ENCODE results near the gene CFAP410.
"Not testable (repeated sequence)": the region's sequence is repeated elsewhere in the genome, so short reads cannot be mapped to it uniquely, and the experiment has no call there.

The CFAP410 gene

DNA sequence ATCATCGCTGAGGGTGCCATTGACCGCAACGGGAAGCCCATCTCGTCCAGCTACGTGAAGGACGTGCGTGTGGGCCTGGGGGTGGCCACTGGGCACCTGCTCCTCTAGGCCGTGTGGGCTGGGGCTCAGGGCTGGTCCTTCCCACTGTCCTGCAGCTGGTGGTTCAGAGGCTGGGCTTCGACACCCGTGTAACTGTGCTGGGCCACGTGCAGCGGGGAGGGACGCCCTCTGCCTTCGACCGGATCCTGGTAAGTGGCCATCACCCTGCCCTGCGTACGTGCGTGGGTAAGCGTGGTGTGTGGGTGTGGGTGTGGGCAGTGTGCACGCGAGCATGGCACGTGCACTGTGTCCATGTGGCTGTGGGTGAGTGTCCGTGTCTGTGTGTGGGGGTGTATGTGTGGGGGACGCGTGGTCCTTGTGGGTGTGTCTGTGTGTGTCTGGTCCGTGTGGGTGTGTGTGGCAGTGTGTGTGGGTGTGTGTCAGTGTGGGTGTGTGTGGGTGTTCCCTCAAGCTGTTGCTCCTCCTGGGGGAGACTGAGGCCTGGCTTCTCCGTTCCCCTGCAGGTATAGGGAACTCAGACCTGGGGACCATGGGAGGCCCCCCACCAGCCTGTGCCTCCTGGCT lies 22.8 kb downstream of the CFAP410 start:
- no peak for DNase-seq (ENCODE audit: low read depth in 2 of 2)

- no peak for DNase-seq (ENCODE audit: low read depth in 2 of 2)
Observed at GRCh38 chr21:44315691-44316203, 23.4 kb downstream of the CFAP410 start.

DNA sequence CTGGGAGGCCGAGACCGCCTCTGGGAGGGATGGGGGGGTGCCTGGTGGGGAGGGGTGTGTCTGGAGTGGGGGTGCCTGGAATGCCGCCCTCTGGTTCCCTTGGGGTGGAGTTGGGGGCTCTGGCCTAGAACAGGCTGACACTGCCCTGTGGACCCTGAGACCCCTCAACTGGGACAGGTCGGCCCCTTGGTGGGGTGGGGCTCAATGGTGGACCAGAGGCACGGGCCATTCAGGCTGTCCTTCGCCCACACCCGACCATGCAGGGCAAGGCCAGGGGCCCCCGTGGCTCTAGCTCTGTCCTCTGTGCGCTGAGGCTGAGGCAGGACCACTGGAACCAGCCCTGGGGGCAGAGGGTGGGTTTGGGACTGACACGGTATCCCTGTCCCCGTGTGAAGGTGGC lies 24.6 kb downstream of the CFAP410 start:
- no peak for DNase-seq (ENCODE audit: low read depth in 2 of 2)

- DNase-seq (ENCODE audit: low read depth in 2 of 2) = no peak
Observed at GRCh38 chr21:44314128-44314527, 25.1 kb downstream of the CFAP410 start.

- DNase-seq (ENCODE audit: low read depth in 2 of 2) = no peak
Observed at GRCh38 chr21:44313451-44313850, 25.7 kb downstream of the CFAP410 start.

- no peak for DNase-seq (ENCODE audit: low read depth in 2 of 2)
Observed at GRCh38 chr21:44312716-44313115, 26.5 kb downstream of the CFAP410 start.

DNA sequence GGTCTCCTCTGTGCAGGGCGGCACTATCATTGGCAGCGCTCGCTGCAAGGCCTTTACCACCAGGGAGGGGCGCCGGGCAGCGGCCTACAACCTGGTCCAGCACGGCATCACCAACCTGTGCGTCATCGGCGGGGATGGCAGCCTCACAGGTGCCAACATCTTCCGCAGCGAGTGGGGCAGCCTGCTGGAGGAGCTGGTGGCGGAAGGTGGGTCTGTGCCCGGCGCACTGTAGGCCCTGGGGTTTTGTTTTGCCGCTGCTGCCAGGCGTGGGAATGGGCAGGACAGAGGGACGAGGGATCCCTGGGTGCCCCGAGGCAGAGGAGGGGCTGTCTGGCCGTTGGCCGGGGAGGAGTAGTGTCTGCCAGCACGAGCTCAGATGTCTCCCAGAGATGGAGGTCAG lies 27.1 kb downstream of the CFAP410 start:
- no peak for DNase-seq (ENCODE audit: low read depth in 2 of 2)

GRCh38 chr21:44310628-44311507 lies 28.3 kb downstream of the CFAP410 start:
- no peak for DNase-seq (ENCODE audit: low read depth in 2 of 2)

GRCh38 chr21:44306936-44307704 lies 32.1 kb downstream of the CFAP410 start:
- no peak for DNase-seq (ENCODE audit: low read depth in 2 of 2)

GRCh38 chr21:44305691-44306090 lies 33.5 kb downstream of the CFAP410 start:
- DNase-seq (ENCODE audit: low read depth in 2 of 2) = no peak

DNA sequence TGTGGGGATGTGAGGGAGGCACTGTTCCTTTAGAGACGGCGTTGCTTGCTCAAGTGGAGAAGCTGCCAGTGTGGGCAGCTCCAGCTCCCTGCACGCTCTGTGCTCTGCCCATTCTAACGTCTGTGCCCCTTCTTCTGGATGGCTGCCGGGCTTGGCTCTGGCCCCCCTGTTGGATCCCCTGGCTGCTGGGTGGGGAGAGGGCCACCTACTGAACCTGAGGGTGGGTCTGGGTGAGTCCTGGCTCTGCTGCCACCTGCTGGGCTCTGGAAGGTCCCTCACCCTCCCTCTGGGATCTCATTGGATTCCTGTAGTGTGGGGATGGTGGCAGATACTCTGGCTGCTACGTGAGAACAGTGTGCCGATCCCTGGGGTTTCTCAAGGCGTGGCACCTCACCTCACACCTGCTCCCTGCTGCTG lies 34.3 kb downstream of the CFAP410 start:
- no peak for DNase-seq (ENCODE audit: low read depth in 2 of 2)

GRCh38 chr21:44304011-44304616 lies 35.1 kb downstream of the CFAP410 start:
- DNase-seq (ENCODE audit: low read depth in 2 of 2) = no peak

GRCh38 chr21:44303490-44303981 lies 35.7 kb downstream of the CFAP410 start:
- no peak for DNase-seq (ENCODE audit: low read depth in 2 of 2)

- not testable (repeated sequence) for DNase-seq (ENCODE audit: low read depth in 2 of 2)
Observed at GRCh38 chr21:44302573-44303401, 36.4 kb downstream of the CFAP410 start.

DNA sequence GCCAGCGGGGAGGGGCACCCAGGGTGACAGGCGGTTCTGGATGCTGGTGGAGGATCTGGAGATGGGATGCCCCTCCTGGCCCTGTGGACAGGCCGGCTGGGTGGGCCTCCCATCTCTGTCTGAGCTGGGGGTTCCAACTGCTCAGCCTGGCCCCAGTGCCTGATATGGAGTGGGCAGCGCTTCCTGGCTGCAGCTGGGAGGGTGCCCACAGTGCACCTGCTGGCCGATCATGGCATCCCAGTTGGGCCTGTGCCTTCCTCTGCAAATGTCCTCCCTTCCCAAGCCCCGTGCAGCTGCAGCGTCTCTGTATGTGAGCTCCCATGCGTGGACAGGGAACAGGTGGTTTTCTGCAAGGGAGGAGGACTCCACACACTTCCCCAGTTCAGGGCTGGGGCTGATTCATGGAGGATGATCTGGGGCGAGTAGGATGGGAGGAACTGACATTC lies 37.2 kb downstream of the CFAP410 start:
- no peak for DNase-seq (ENCODE audit: low read depth in 2 of 2)

GRCh38 chr21:44301141-44301540 lies 38.0 kb downstream of the CFAP410 start:
- DNase-seq (ENCODE audit: low read depth in 2 of 2) = no peak

DNA sequence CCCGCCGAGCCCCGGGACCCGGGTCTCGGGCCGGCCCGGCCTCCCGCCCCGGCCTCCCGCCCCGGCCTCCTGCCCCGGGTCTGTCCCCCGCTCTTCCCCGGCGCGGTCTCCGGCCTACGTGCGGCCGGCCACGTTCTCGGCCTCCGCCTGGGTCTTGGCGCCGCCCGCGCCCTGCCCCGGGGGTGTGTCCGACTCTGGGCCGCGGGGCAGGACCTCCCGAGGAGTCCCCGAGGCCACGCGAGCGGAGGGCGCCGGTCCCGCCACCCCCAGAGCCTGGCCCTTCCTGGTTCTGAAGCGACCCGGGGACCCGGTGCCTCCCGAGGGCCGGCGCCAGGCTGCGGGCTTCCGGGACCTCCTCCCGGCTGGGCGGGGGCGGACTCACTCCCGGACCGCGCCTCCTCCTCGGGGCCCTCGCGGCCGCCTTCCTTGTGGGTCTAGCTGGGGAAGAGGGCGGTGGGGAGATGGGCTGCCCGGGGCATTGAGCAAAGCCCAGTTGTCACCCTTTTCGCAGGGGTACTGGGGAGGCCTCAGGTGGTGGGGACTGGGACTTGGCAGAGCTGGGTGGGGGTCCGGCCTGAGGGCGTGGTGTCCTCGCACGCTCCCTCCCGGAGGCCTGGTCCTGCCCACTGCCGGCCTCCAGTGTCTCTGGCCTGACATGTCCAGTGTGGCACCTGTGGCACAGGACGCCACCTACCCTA lies 38.8 kb downstream of the CFAP410 start:
- peak in 1 of 2 donors; percentile 49 for DNase-seq (ENCODE audit: low read depth in 2 of 2)

DNA sequence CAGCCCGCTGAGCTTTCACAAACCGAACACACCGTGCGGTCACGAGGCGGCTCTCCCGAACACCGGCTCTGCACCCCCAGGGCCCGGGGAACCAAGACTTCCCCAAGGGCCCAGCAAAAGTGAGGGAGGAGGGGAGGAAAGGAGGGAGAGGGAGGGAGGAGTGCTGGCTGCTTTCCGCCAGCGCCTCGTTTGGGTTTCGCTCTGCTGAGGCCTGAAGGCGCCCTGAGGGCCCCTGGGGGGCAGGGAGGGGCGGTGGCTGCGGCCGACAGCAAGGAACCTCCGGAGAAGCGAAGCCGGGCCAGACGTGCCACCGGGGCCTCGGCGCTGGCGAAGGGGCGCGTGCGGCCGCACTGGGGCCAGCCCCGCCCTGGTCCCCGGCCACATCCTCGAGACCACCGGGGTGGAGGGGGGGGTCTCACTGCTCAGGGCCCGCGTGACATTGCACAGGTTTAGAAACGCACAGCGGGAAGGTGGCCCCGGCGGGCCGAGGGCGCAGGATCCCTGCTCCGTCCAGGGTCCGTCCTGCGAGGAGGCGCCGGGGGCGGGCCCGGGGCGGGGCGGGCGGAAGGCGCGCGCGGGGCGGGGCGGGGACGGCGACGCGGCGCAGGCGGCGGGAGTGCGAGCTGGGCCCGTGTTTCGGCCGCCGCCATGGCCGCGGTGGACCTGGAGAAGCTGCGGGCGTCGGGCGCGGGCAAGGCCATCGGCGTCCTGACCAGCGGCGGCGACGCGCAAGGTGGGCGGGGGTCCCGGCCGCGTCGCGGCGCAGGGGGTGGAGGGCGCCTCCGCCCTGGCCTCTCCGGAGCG lies 39.5 kb downstream of the CFAP410 start, which contains the start of gene PFKL:
TSS of gene PFKL (plus strand) at position 596 of the 804 bp plus-strand sequence. CDS start at position 649, 53 bp downstream.
- DNase-seq (ENCODE audit: low read depth in 2 of 2) = peak; percentile 57 to 58

DNA sequence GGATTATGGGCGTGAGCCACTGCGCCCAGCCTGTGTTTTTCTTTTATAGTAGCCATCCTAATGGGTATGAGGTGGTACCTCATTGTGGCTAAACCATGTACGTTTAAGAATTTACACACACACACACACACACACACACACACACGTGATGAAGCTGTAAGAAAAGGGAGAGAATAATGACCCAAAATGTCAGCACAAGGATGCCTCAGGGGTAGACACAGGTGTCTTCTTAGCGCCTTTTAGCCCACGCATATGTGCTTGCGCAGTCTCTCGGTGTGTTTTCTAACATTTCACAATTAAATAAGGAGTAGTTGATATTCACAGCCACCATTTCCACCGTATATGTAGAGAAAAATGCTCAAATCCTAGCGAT lies 40.1 kb downstream of the CFAP410 start:
- no peak for DNase-seq (ENCODE audit: low read depth in 2 of 2)

All from stimulated activated CD4-positive, alpha-beta T cell treated with anti-CD3 and anti-CD28 coated beads, Interleukin-15, amount 100 ng/mL, for 48 hours (primary cell).